Central memory CD8-positive, alpha-beta T cell (primary cell): ENCODE data around the gene GPR162.

ENCODE experiments used
- ATAC-seq: fragments of 150-1000 bp; cut with Tn5 transposase; replicated peaks from 2 replicates; pipeline ENCODE4 v1.10.0; 2022; ENCODE audit warnings: mild to moderate bottlenecking, moderate FRiP score, moderate number of reproducible peaks; ENCODE audit not compliant: poor library complexity, severe bottlenecking; ENCODE audit errors: extremely low read depth
- DNase-seq, 2 donors: peaks; one replicate each; pipeline ENCODE4 v3.0.0; 2021; ENCODE audit warnings: low spot score in 2 of 2
- H3K27ac Mint-ChIP-seq: one replicate; pipeline ENCODE4 v1.8.0; 2022; ENCODE audit warnings: low read depth, mild to moderate bottlenecking, moderate library complexity, mixed read lengths
- H3K27me3 Mint-ChIP-seq: one replicate; pipeline ENCODE4 v1.8.0; 2022; ENCODE audit warnings: mixed read lengths
- H3K36me3 Mint-ChIP-seq: one replicate; pipeline ENCODE4 v1.8.0; 2022; ENCODE audit warnings: mild to moderate bottlenecking, moderate library complexity, mixed read lengths; ENCODE audit not compliant: insufficient read depth
- H3K4me1 Mint-ChIP-seq: one replicate; pipeline ENCODE4 v1.8.0; 2022; ENCODE audit warnings: mixed read lengths
- H3K4me3 Mint-ChIP-seq: one replicate; pipeline ENCODE4 v1.8.0; 2022; ENCODE audit warnings: mild to moderate bottlenecking, moderate library complexity, mixed read lengths
- H3K9me3 Mint-ChIP-seq: one replicate; pipeline ENCODE4 v1.8.0; 2022; ENCODE audit warnings: mixed read lengths

Gene GPR162

DNA sequence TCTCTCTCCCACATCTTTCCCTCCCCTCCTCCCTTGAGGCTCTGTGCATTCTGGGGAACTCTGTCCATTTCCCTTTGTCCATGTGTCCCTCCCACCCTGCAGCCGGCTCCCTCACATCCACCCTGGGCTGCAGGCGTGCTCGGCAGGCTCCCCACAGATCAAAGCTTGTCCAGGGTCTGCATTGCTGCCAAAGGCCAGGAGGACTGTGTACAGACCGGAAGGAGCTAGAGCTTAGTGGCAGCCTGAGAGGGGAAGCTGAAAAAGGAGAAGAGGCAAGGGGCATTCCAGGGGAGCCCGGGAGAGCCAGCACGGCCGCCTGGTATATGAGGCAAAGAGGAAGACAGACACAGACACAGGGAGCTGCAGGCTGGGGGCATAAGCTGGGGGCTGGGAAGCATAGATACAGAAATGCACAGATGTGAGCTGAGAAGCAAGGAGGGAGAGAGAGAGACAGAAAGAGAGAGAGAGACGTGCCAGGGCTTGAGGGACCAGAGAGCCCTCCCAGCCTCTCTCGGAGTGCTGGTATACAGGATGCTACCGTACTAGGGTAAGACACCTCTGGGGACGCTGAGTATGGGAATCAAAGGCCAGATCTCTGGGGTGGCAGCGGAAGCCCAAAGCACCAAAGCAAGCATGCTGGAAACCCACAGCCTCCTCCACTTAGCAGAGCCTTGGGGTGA lies 29.0 kb upstream of the GPR162 start:
- no peak overlapping the region for H3K27ac Mint-ChIP-seq
- ATAC-seq (peak; percentile 52), DNase-seq (no peak)
- no peaks in the 10 kb centered on the region for H3K9me3 Mint-ChIP-seq
- H3K4me3 Mint-ChIP-seq = peak overlapping the region; percentile 16
- H3K4me1 Mint-ChIP-seq = peaks cover 7% of the 10 kb centered on the region
- peaks cover 3% of the 10 kb centered on the region for H3K36me3 Mint-ChIP-seq
- H3K27me3 Mint-ChIP-seq = peaks cover 17% of the 10 kb centered on the region

DNA sequence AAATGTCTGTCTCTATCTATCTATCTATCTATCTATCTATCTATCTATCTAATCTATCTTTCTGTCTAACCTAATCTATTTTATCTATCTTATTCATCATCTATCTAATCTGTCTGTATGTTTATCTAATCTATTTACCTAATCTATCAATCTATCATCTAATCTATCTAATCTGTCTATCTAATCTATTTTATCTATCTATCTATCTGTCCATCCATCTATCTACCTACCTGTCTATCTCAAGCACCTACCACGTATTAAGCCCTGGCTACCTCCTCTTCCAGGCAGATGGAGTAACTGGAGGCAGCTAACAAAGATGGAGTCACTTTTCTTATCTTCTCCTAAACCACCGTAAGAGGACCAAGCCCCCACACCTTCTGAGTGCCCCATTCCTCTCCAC lies 26.5 kb upstream of the GPR162 start:
- ATAC-seq (no peak), DNase-seq (no peak)
- peaks cover 3% of the 10 kb centered on the region for H3K36me3 Mint-ChIP-seq
- no peak overlapping the region for H3K4me3 Mint-ChIP-seq
- no peak overlapping the region for H3K27ac Mint-ChIP-seq
- peaks cover 17% of the 10 kb centered on the region for H3K27me3 Mint-ChIP-seq
- H3K9me3 Mint-ChIP-seq = no peaks in the 10 kb centered on the region
- peaks cover 7% of the 10 kb centered on the region for H3K4me1 Mint-ChIP-seq

DNA sequence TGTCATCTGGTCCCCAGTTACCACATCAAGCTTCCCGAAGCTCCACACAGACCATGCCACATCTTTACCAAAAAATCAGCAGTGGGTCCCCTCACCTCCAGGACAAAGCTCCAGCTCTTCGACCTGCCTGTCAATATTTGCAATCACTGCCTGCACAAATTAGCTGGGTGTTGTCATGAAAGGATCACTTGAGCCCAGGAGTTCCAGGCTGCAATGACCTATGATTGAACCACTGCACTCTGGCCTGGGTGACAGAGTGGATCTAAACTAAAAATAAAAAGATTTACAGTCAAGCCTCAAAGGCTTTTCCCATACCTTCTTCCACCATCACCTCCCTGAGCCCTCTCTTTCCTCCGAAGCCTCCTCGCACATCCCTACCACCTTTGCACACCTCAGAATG lies 25.0 kb upstream of the GPR162 start:
- Mint-ChIP-seq H3K4me3 (no peak overlapping the region), H3K27me3 (peaks cover 17% of the 10 kb centered on the region), H3K36me3 (peaks cover 3% of the 10 kb centered on the region), H3K27ac (no peak overlapping the region), H3K4me1 (peaks cover 7% of the 10 kb centered on the region), H3K9me3 (no peaks in the 10 kb centered on the region)
- no peak for ATAC-seq
- no peak for DNase-seq

DNA sequence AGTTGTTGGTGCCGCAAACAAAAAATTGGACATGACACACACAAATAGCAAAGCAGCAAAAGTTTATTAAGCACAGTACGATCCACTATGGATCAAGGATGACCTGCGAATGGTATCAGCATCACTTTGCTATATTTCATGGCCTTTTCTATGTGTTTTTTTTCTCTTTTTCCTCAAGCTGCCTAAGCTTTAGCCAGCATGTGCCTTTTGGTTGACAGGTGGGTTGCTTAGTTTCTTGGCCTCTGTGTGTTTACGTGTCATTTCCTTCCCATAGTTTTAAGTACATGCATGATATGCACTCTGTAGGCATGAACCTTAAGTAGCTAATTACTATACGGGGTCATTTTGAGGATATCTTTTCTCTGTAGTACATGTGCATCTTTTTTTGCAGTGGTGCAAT lies 22.5 kb upstream of the GPR162 start:
- no peak overlapping the region for H3K4me3 Mint-ChIP-seq
- DNase-seq = no peak
- H3K27ac Mint-ChIP-seq = no peak overlapping the region
- peaks cover 7% of the 10 kb centered on the region for H3K27me3 Mint-ChIP-seq
- no peaks in the 10 kb centered on the region for H3K9me3 Mint-ChIP-seq
- H3K36me3 Mint-ChIP-seq = peaks cover 3% of the 10 kb centered on the region
- no peak for ATAC-seq
- no peaks in the 10 kb centered on the region for H3K4me1 Mint-ChIP-seq

DNA sequence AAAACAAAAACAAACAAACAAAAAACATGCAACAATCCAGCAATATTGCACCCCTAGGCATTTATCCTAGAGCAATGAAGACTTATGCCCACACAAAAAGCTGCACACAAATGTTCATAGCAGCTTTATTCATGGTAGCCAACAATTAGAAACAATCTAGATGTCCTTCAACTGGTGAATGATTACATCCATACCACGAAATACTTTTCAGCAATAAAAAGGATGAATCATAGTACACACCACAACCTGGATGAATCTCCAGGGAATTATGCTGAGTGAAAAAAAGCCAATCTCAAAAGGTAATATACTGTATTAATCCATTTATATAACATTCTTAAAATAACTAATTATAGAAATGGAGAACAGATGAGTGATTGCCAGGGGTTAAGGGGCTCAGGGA lies 14.5 kb upstream of the GPR162 start:
- no peak overlapping the region for H3K4me3 Mint-ChIP-seq
- H3K27me3 Mint-ChIP-seq = no peaks in the 10 kb centered on the region
- H3K9me3 Mint-ChIP-seq = no peaks in the 10 kb centered on the region
- no peak for ATAC-seq
- H3K27ac Mint-ChIP-seq = no peak overlapping the region
- no peaks in the 10 kb centered on the region for H3K4me1 Mint-ChIP-seq
- no peaks in the 10 kb centered on the region for H3K36me3 Mint-ChIP-seq
- no peak for DNase-seq

DNA sequence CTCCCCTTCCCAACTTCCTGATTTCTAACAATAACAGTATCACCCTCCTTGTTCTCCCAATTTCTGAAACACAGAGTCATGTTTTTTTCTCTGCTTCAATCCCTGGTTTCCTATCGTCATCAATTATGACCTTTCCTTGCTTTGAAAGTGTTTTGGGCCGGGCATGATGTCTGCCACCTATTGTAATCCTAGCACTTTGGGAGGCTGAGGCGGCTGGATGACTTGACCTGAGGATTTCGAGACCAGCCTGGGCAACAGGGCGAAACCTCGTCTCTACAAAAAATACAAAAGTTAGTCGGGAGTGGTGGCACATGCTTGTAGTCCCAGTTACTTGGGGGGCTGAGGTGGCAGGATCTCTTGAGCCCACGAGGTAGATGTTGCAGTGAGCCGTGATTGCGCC lies 12.6 kb upstream of the GPR162 start:
- no peaks in the 10 kb centered on the region for H3K27me3 Mint-ChIP-seq
- no peaks in the 10 kb centered on the region for H3K36me3 Mint-ChIP-seq
- no peaks in the 10 kb centered on the region for H3K4me1 Mint-ChIP-seq
- no peaks in the 10 kb centered on the region for H3K9me3 Mint-ChIP-seq
- H3K4me3 Mint-ChIP-seq = no peak overlapping the region
- ATAC-seq = no peak
- no peak overlapping the region for H3K27ac Mint-ChIP-seq
- DNase-seq = no peak

GRCh38 chr12:6810758-6811157 lies 10.9 kb upstream of the GPR162 start:
- no peak for ATAC-seq
- H3K27ac Mint-ChIP-seq = no peak overlapping the region

GRCh38 chr12:6813363-6813762 lies 8.3 kb upstream of the GPR162 start:
- DNase-seq (no peak), ATAC-seq (no peak)
- Mint-ChIP-seq H3K4me3 (no peak overlapping the region), H3K4me1 (no peaks in the 10 kb centered on the region), H3K9me3 (no peaks in the 10 kb centered on the region), H3K36me3 (no peaks in the 10 kb centered on the region), H3K27ac (no peak overlapping the region), H3K27me3 (no peaks in the 10 kb centered on the region)

More at GRCh38 chr12:6810758-6811157, 10.9 kb upstream of the GPR162 start:
- no peaks in the 10 kb centered on the region for H3K27me3 Mint-ChIP-seq
- no peaks in the 10 kb centered on the region for H3K36me3 Mint-ChIP-seq
- no peak for DNase-seq
- H3K4me3 Mint-ChIP-seq = no peak overlapping the region
- H3K4me1 Mint-ChIP-seq = no peaks in the 10 kb centered on the region
- H3K9me3 Mint-ChIP-seq = no peaks in the 10 kb centered on the region

DNA sequence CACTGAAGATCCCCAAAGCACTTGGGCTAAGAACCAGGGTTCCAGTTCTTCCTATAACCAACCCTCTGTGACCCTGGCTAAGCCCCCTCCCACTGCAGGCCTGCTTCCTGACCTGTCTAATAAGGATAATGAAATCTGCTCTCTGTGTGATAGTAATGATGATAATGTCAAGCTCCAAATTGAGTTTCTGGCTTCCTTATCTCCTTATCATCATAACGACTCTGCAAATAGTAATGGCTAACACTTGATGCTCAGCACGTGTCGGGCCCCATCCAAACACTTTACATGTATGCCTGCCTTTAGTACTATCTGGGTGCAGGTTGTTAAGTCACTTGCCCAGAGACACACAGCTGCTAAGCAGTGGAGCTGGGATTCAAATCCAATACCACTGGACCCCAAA lies 5.0 kb upstream of the GPR162 start:
- Mint-ChIP-seq H3K36me3 (peaks cover 1% of the 10 kb centered on the region), H3K27me3 (peaks cover under 1% of the 10 kb centered on the region)
- no peak for ATAC-seq

DNA sequence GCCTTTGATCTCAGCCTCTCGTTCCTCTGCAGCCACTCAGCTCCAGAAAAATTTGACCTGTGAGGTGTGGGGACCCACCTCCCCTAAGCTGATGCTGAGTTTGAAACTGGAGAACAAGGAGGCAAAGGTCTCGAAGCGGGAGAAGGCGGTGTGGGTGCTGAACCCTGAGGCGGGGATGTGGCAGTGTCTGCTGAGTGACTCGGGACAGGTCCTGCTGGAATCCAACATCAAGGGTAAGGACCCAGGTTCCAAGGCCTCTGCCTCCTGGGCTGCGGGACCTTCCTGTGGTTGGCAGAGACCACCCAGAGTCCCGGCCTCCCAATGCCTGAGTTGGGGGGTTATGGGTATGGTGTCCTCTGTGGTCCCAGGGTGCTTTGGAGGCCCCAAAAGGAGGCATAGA lies 4.5 kb upstream of the GPR162 start:
- no peak for ATAC-seq
- Mint-ChIP-seq H3K9me3 (no peaks in the 10 kb centered on the region), H3K27me3 (peaks cover 5% of the 10 kb centered on the region), H3K27ac (no peak overlapping the region), H3K36me3 (peaks cover 1% of the 10 kb centered on the region), H3K4me3 (no peak overlapping the region), H3K4me1 (no peaks in the 10 kb centered on the region)
- no peak for DNase-seq

More for the DNA sequence above, 5.0 kb upstream of the GPR162 start:
- Mint-ChIP-seq H3K4me3 (no peak overlapping the region), H3K9me3 (no peaks in the 10 kb centered on the region), H3K27ac (no peak overlapping the region), H3K4me1 (no peaks in the 10 kb centered on the region)
- no peak for DNase-seq

DNA sequence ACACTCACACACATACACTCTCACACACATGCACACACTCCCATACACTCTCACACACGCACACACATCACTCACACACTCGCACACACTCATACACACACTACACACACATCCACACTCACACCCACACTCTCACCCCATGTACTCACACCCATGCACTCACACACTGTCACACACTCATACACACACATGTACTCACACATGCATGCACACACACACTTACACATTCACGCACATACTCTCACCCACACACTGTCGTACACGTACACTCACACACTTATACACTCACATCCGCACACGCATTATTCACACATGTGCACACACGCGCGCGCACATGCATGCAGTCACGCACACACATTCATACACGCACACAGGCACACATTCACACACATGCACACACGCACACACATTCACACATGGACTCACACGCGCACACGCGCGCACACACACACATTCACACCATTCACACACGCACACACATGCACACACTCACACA lies 3.9 kb upstream of the GPR162 start:
- H3K27me3 Mint-ChIP-seq = peaks cover 11% of the 10 kb centered on the region
- H3K36me3 Mint-ChIP-seq = peaks cover 1% of the 10 kb centered on the region
- DNase-seq (no peak), ATAC-seq (no peak)
- no peaks in the 10 kb centered on the region for H3K9me3 Mint-ChIP-seq
- no peak overlapping the region for H3K27ac Mint-ChIP-seq
- no peaks in the 10 kb centered on the region for H3K4me1 Mint-ChIP-seq
- H3K4me3 Mint-ChIP-seq = no peak overlapping the region

DNA sequence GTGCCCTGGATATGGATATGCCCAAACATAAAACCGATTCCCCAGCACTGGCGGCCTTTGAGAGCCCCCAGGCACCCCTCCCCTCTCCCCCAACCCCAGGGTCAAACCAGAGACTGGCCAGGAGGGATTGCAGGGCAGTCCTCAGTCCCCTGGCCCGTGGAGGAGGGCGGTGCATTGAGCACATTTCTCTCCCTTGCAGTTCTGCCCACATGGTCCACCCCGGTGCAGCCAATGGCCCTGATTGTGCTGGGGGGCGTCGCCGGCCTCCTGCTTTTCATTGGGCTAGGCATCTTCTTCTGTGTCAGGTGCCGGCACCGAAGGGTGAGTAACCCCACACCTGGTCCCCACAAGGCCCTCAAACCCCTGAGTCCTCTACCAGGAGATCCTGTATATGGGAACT lies 3.4 kb upstream of the GPR162 start:
- ATAC-seq (no peak), DNase-seq (no peak)
- Mint-ChIP-seq H3K9me3 (no peaks in the 10 kb centered on the region), H3K4me1 (no peaks in the 10 kb centered on the region), H3K27me3 (peaks cover 17% of the 10 kb centered on the region), H3K4me3 (no peak overlapping the region), H3K27ac (no peak overlapping the region), H3K36me3 (peaks cover 1% of the 10 kb centered on the region)

DNA sequence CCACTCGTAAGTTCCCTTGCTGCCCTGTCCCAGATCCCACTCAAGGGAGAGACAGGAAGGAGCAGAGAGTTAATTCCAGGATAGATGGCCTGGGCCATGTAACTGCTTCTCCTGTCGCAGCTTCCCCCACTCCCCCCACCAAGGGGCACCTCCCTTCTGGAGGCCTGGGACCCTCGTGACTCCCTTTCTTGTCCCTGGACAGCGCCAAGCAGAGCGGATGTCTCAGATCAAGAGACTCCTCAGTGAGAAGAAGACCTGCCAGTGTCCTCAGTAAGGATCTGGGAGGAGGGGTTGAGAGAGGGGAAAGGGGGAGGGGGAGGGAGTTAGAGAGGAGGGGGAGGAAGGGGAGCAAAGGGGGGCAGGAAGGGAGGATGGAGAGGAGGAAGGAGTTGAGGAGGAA lies 3.0 kb upstream of the GPR162 start:
- DNase-seq (no peak), ATAC-seq (no peak)
- Mint-ChIP-seq H3K9me3 (no peaks in the 10 kb centered on the region), H3K4me3 (no peak overlapping the region), H3K27me3 (peaks cover 21% of the 10 kb centered on the region), H3K36me3 (peaks cover 1% of the 10 kb centered on the region), H3K27ac (no peak overlapping the region), H3K4me1 (no peaks in the 10 kb centered on the region)
